ENCODE results near the gene RAP1GAP2.

RAP1GAP2 gene

DNA sequence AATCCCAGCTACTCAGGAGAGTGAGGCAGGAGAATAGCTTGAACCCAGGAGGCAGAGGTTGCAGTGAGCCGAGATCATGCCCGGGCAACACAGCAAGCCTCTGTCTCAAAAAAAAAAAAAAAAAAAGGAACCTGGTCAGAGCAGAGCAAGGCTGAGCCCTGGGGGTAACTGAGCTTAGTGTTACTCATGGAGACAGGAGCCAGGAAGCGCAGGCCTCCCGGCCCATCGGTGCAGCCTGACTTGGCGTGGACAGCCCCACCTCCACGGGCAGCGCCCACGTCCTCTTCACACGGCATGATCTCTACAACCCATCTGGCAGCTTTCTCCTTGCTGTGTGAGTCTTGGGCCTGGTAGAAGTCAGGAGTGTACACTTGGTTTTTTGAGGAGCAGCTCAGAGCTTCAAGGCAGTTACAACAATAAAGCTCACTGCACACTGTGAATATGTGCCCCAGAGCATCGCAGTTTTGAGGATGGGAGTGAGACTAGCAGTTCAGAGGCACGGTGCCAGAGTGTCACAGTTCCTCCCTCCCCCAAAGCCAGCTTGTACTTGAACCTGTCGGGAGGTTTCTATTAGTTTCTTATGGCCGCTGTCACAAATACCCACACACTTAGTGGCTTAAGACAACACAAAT is 129.9 kb downstream of the RAP1GAP2 start:
- Histone ChIP-seq H3K36me3 (peaks cover 6% of the 10 kb centered on the region; the same call in 1 of the 2 replicates), H3K4me1 (peaks cover 50% of the 10 kb centered on the region)
- DNase-seq: peak; percentile 73

DNA sequence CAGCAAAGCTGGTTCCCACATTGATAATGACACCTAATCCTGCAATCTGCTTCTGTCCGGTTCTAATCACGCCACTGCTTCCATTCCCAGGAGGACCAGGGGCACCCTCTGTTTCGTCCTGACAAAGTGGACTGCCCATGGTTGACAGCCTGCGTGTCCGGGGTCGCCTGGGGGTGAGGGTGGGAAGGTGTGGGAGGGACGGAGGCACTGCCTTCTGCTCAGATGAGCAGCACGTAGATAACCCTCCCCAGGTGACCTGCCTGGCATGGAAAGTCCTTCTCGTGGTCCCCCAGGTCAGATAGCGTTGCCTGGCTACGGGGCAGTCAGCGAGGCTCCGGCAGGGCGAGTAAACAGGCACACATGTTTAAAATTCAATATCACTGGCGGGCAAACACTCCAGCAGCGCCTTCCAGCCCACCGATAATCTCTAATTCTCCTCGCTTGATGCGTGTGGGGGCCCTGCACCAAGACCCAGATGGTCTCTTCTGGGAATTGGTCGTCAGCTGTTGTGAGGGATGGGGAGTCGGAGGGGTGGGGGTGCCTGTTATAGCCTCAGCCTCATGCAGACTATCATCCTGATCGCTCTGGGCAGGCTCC is 132.2 kb downstream of the RAP1GAP2 start:
- Histone ChIP-seq H3K4me1 (peaks cover 59% of the 10 kb centered on the region), H3K27me3 (no peaks in the 10 kb centered on the region), H3K4me3 (ENCODE audit: low read depth, low read length) (no peak overlapping the region), H3K36me3 (peaks cover 6% of the 10 kb centered on the region; the same call in 1 of the 2 replicates), H3K9me3 (no peaks in the 10 kb centered on the region)
- TF ChIP-seq, protein P1, sequence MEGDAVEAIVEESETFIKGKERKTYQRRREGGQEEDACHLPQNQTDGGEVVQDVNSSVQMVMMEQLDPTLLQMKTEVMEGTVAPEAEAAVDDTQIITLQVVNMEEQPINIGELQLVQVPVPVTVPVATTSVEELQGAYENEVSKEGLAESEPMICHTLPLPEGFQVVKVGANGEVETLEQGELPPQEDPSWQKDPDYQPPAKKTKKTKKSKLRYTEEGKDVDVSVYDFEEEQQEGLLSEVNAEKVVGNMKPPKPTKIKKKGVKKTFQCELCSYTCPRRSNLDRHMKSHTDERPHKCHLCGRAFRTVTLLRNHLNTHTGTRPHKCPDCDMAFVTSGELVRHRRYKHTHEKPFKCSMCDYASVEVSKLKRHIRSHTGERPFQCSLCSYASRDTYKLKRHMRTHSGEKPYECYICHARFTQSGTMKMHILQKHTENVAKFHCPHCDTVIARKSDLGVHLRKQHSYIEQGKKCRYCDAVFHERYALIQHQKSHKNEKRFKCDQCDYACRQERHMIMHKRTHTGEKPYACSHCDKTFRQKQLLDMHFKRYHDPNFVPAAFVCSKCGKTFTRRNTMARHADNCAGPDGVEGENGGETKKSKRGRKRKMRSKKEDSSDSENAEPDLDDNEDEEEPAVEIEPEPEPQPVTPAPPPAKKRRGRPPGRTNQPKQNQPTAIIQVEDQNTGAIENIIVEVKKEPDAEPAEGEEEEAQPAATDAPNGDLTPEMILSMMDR (IDR thresholded peaks at IDR 0.05; ENCODE audit: low read depth, low read length): no peak
- peak; percentile 86 for DNase-seq

More for the DNA sequence above, 129.9 kb downstream of the RAP1GAP2 start:
- TF ChIP-seq, protein P1 (IDR thresholded peaks at IDR 0.05; ENCODE audit: low read depth, low read length): no peak
- Histone ChIP-seq H3K9me3 (no peaks in the 10 kb centered on the region), H3K27me3 (no peaks in the 10 kb centered on the region), H3K4me3 (ENCODE audit: low read depth, low read length) (no peak overlapping the region)

DNA sequence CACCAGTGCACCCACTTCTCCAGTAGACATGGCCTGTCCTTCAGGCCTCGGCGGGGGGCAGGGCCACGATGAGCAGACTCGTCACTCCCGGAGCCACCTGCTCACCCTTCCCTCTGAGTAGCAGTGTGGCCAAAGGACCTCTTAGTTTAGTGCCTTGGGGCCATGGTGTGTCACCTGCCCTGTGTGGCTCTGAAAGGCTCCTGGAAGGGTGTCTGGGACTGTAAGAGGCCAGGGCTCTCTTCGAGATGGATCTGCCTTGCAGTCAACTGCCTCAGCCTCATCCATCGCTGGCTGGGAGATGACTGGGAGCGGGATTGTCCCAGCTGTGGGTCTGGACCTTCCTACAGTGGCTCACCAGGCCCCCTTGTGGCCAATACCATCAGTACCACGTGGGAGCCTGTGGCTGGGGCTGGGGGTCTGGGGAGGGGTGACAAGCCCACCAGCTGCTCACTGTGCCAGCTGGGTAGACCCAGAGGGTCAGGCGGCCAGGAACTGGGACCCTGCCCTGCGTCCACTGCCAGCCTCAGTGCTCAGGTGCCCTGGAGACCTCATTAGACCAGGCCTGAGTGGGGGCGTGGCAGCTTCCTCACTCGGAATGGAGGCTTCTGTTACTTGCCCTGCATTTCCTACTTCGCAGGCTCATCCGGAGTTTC is 133.8 kb downstream of the RAP1GAP2 start:
- Histone ChIP-seq H3K4me3 (ENCODE audit: low read depth, low read length) (no peak overlapping the region), H3K4me1 (peaks cover 50% of the 10 kb centered on the region), H3K36me3 (peaks cover 4% of the 10 kb centered on the region; the same call in 1 of the 2 replicates), H3K9me3 (no peaks in the 10 kb centered on the region), H3K27me3 (no peaks in the 10 kb centered on the region)
- DNase-seq: peak; percentile 77
- TF ChIP-seq, protein P1 (IDR thresholded peaks at IDR 0.05; ENCODE audit: low read depth, low read length): peak; percentile 66

DNA sequence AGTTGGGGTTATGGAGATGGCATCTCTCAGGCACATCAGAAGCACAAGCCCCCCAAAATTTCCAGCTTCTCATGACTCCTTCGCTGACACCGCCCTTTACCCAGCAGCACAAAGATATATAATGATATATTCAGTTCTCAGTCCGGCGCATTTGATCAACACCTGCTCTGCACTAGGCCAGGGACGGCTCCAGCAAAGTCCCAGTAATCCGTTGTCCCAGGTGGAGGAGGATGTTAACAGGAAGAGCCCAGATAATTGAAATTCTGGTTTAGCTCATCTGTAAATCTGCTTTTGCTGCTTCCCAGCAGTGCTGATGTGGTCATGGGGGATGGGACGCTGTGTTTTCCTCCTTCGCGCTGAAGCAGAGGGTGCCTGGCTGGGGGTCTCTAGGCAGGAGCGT is 135.6 kb downstream of the RAP1GAP2 start:
- Histone ChIP-seq H3K4me3 (ENCODE audit: low read depth, low read length) (no peak overlapping the region), H3K9me3 (no peaks in the 10 kb centered on the region), H3K36me3 (no peaks in the 10 kb centered on the region; the same call in 1 of the 2 replicates), H3K27me3 (no peaks in the 10 kb centered on the region), H3K4me1 (peaks cover 40% of the 10 kb centered on the region)
- TF ChIP-seq, protein P1 (IDR thresholded peaks at IDR 0.05; ENCODE audit: low read depth, low read length): no peak
- no peak for DNase-seq

DNA sequence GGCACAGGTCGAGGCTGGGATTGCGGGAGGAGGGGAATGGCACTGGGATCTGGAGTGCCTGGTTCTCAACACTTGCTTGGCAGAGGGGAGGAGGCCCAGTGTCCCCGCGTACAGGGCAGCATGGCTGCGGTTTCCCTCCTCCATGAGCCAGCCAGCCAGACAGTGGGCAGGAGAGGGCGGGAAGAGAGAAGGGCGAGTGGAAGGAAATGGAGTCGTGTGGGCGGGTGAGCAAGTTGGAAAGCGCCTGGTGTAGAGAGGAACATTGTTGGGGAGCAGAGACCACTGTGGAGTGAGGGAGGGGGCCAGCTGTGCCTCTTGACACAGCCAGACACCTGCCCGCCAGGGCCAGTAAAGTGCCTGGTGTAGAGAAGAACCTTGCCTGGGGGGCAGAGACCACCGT is 136.7 kb downstream of the RAP1GAP2 start:
- TF ChIP-seq, protein P1 (IDR thresholded peaks at IDR 0.05; ENCODE audit: low read depth, low read length): no peak

More for the DNA sequence above, 136.7 kb downstream of the RAP1GAP2 start:
- peaks cover 42% of the 10 kb centered on the region for H3K4me1 ChIP-seq
- H3K9me3 ChIP-seq: no peaks in the 10 kb centered on the region
- no peaks in the 10 kb centered on the region; the same call in 1 of the 2 replicates for H3K36me3 ChIP-seq
- H3K27me3 ChIP-seq: no peaks in the 10 kb centered on the region
- no peak for DNase-seq
- H3K4me3 ChIP-seq (ENCODE audit: low read depth, low read length): no peak overlapping the region
